HCT116 (cell line): ENCODE results near the gene HOXA1. TPM values are rescaled to one million over a fixed set of nuclear protein-coding genes. Genes with fewer than 3 reads are reported as not detected.
A peak's percentile ranks its signal among the peaks of the same experiment; 100 is the strongest.

Experiments used
- ATAC-seq: fragments of 200-7000 bp; cut with Tn5 transposase; 2 replicates; pipeline ENCODE4 v1.9.1; 2020; ENCODE audit warnings: mild to moderate bottlenecking, moderate library complexity
- BruUV-seq: library from RNA; stranded (reverse); fragments of 400-500 nt; replicated peaks from 2 replicates; lab custom pipeline; 2021; lab: Mats Ljungman, UMichigan
- CTCF ChIA-PET: fragments of 300-600 bp; sonication (Branson Sonifier 250); formaldehyde crosslinking; loops from one replicate; lab custom pipeline; 2021; ENCODE audit warnings: antibody characterized with exemption; lab: Charles Lee
- POLR2A ChIA-PET: fragments of 300-600, 350-600 bp; sonication (Branson Sonifier 250); formaldehyde crosslinking; loops from one replicate; lab custom pipeline; 2021; ENCODE audit warnings: antibody characterized with exemption; lab: Charles Lee
- RAD21 ChIA-PET, 2 experiments: fragments of 300-600 bp; sonication (Branson Sonifier 250); formaldehyde crosslinking; loops; one replicate each; lab custom pipeline; 2023; ENCODE audit warnings: low total read pairs in 2 of 2; ENCODE audit not compliant: uncharacterized antibody in 2 of 2, unreplicated experiment in 2 of 2, low non-redundant PET in 1 of 2; lab: Charles Lee
- DNase-seq: peaks from one replicate; pipeline ENCODE4 v3.0.0-alpha.2; 2010; ENCODE audit warnings: low read depth, low spot score
- H2AFZ ChIP-seq: fragments of 200-600 bp; shearing (Covaris generic), sonication (generic); 2 replicates; pipeline ENCODE4 v1.6.1; 2017; ENCODE audit warnings: low read depth, mixed run types, mixed read lengths, antibody characterized with exemption, low read length; ENCODE audit not compliant: poor library complexity, severe bottlenecking
- H3K27ac ChIP-seq: 2 replicates; pipeline ENCODE4 v1.5.1; 2012; ENCODE audit warnings: low read depth, low read length
- H3K27me3 ChIP-seq: fragments of 200-600 bp; sonication (generic); 2 replicates; pipeline ENCODE4 v1.6.1; 2016; ENCODE audit warnings: mixed run types, low read length, mixed read lengths; ENCODE audit not compliant: insufficient read depth
- H3K36me3 ChIP-seq, 2 experiments: fragments of 200-500 bp in 1 of 2; fragments of 200-600 bp in 1 of 2; sonication (Bioruptor generic) in 1 of 2; sonication (generic) in 1 of 2; 2 replicates each; pipeline versions ENCODE4 v1.5.1 to v1.6.1; 2014 to 2016; ENCODE audit warnings: low read length in 2 of 2, inconsistent platforms in 1 of 2, mixed read lengths in 1 of 2, mixed run types in 1 of 2; ENCODE audit not compliant: insufficient read depth in 2 of 2, control insufficient read depth in 1 of 2
- H3K4me1 ChIP-seq, 2 experiments: fragments of 200-600 bp in 1 of 2; sonication (generic) in 1 of 2; 2 replicates each; pipeline versions ENCODE4 v1.5.1 to v1.6.1; 2012 to 2017; ENCODE audit warnings: low read length in 2 of 2, inconsistent platforms in 1 of 2, mild to moderate bottlenecking in 1 of 2, mixed read lengths in 1 of 2, mixed run types in 1 of 2, moderate library complexity in 1 of 2; ENCODE audit not compliant: insufficient read depth in 2 of 2, control insufficient read depth in 1 of 2
- H3K4me2 ChIP-seq: fragments of 200-600 bp; sonication (generic); 2 replicates; pipeline ENCODE4 v1.6.1; 2017; ENCODE audit warnings: mixed run types, low read length, mixed read lengths
- H3K4me3 ChIP-seq, 2 experiments: fragments of 200-600 bp in 1 of 2; sonication (generic) in 1 of 2; replicated peaks in 1 of 2; 2 replicates each; pipeline ENCODE4 v1.5.1; 2011 to 2016; ENCODE audit warnings: low read length in 2 of 2, control low read depth in 1 of 2, low read depth in 1 of 2, mild to moderate bottlenecking in 1 of 2, mixed read lengths in 1 of 2, mixed run types in 1 of 2
- H3K79me2 ChIP-seq: fragments of 200-600 bp; sonication (generic); 2 replicates; pipeline ENCODE4 v1.6.1; 2017; ENCODE audit warnings: mild to moderate bottlenecking, mixed run types, low read length, moderate library complexity, mixed read lengths; ENCODE audit not compliant: insufficient read depth
- H3K9ac ChIP-seq: fragments of 200-600 bp; sonication (generic); 2 replicates; pipeline ENCODE4 v1.6.1; 2016; ENCODE audit warnings: low read length, mixed read lengths
- H3K9me2 ChIP-seq: fragments of 200-600 bp; sonication (generic), shearing (Covaris generic); 2 replicates; pipeline ENCODE4 v1.6.1; 2017; ENCODE audit warnings: mixed run types, mild to moderate bottlenecking, moderate library complexity; ENCODE audit not compliant: insufficient read depth
- H3K9me3 ChIP-seq, 2 experiments: fragments of 200-500 bp in 1 of 2; fragments of 200-600 bp in 1 of 2; sonication (Bioruptor generic) in 1 of 2; sonication (generic) in 1 of 2; 2 replicates each; pipeline ENCODE4 v1.6.1; 2014 to 2017; ENCODE audit warnings: low read length in 2 of 2, mixed read lengths in 2 of 2, inconsistent platforms in 1 of 2, low read depth in 1 of 2, mild to moderate bottlenecking in 1 of 2, mixed run types in 1 of 2, moderate library complexity in 1 of 2; ENCODE audit not compliant: control insufficient read depth in 1 of 2, insufficient read depth in 1 of 2
- H4K20me1 ChIP-seq: fragments of 200-600 bp; sonication (generic), shearing (Covaris generic); 2 replicates; pipeline ENCODE4 v1.6.1; 2017; ENCODE audit warnings: mixed run types, mild to moderate bottlenecking, moderate library complexity; ENCODE audit not compliant: insufficient read depth
- CEBPB ChIP-seq: IDR thresholded peaks from 2 replicates; pipeline ENCODE4 v1.6.1; 2012; ENCODE audit warnings: low read depth
- CTCF ChIP-seq, 3 experiments: fragments of 200-600 bp in 1 of 3; sonication (generic) in 1 of 3; IDR thresholded peaks in 2 of 3; conservative IDR thresholded peaks in 1 of 3; 2 replicates each; pipeline ENCODE4 v1.5.1; 2012 to 2017; ENCODE audit warnings: low read depth in 2 of 3, low read length in 2 of 3, antibody characterized with exemption in 1 of 3, borderline replicate concordance in 1 of 3, control low read depth in 1 of 3, mild to moderate bottlenecking in 1 of 3, mixed read lengths in 1 of 3, mixed run types in 1 of 3, moderate library complexity in 1 of 3; ENCODE audit not compliant: insufficient read depth in 1 of 3
- ELF1 ChIP-seq: IDR thresholded peaks from 2 replicates; pipeline ENCODE4 v1.6.1; 2012; ENCODE audit warnings: low read depth, borderline replicate concordance
- EZH2 ChIP-seq: fragments of 200-600 bp; sonication (generic); IDR thresholded peaks from 2 replicates; pipeline ENCODE4 v1.6.1; 2017; ENCODE audit warnings: antibody characterized with exemption, mixed run types
- JUND ChIP-seq: IDR thresholded peaks from 2 replicates; pipeline ENCODE4 v1.6.1; 2012
- POLR2AphosphoS5 ChIP-seq: IDR thresholded peaks from 2 replicates; pipeline ENCODE4 v1.6.1; 2011; ENCODE audit warnings: mild to moderate bottlenecking, low read depth, low read length, moderate library complexity
- RAD21 ChIP-seq: IDR thresholded peaks from 2 replicates; pipeline ENCODE4 v1.6.1; 2012; ENCODE audit warnings: low read depth, mild to moderate bottlenecking
- REST ChIP-seq: IDR thresholded peaks from 2 replicates; pipeline ENCODE4 v1.6.1; 2012; ENCODE audit warnings: low read depth
- SP1 ChIP-seq: IDR thresholded peaks from 2 replicates; pipeline ENCODE4 v1.6.1; 2012; ENCODE audit warnings: low read depth
- TCF7L2 ChIP-seq: IDR thresholded peaks from 2 replicates; pipeline ENCODE4 v1.7.0; 2011; ENCODE audit warnings: borderline replicate concordance, inconsistent platforms; ENCODE audit not compliant: insufficient read depth, insufficient read length; ENCODE audit errors: extremely low read depth
- YY1 ChIP-seq: IDR thresholded peaks from 2 replicates; pipeline ENCODE4 v1.6.1; 2011; ENCODE audit warnings: low read length, low read depth, moderate library complexity, mild to moderate bottlenecking; ENCODE audit not compliant: insufficient replicate concordance; ENCODE audit errors: extremely low read depth
- ZFX ChIP-seq: fragments of 450-650 bp; IDR thresholded peaks from 2 replicates; pipeline ENCODE4 v1.6.1; 2017
- intact Hi-C: fragments of 100-400 bp; cut with micrococcal nuclease; formaldehyde crosslinking; loops from 2 replicates; pipeline ENCODE4 v1.10.0; 2022
- total RNA-seq: library from RNA; stranded (reverse); gene quantifications from one replicate; pipeline ENCODE4 v1.2.1, GENCODE V29; 2021; ENCODE audit not compliant: unreplicated experiment
- TF ChIP-seq, protein P1 (sequence below): IDR thresholded peaks from 2 replicates; pipeline ENCODE4 v1.6.1; 2012
- TF ChIP-seq, protein P2 (sequence below): IDR thresholded peaks from 2 replicates; pipeline ENCODE4 v1.6.1; 2012
- TF ChIP-seq, protein P3 (sequence below): IDR thresholded peaks from 2 replicates; pipeline ENCODE4 v1.6.1; 2011; ENCODE audit warnings: mild to moderate bottlenecking, low read length, moderate library complexity; ENCODE audit not compliant: insufficient replicate concordance; ENCODE audit errors: extremely low read depth

Gene HOXA1
- total RNA-seq, 1 experiment from 2014 or later: 2.8 TPM

GRCh38 chr7:27115221-27116026 is 19.6 kb upstream of the HOXA1 start (continued):
- no peak for TF ChIP-seq CTCF (IDR thresholded peaks at IDR 0.05 in 2 of 3, conservative IDR thresholded peaks at IDR 0.05 in 1 of 3; ENCODE audit: borderline replicate concordance in 1 of 3, insufficient read depth in 1 of 3, low read depth in 2 of 3, low read length in 2 of 3)

DNA sequence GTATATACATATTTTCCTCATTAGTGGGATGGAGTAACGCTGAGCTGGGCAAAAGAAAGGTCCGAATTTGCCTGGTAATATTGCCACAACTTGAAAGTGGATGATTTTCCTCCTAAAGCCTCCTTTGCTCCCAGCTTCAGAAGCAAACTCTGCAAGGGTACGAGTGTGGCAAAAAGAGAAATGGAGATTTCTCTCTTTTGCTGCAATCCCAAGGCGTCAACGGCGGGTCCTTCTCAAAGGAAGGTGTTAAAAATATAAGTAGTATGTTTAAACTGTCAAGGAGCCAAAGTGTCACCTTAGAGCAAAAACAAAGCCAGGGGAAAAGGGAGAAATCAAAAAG is 19.1 kb upstream of the HOXA1 start:
- peak overlapping the region; percentile 46 for H3K27ac ChIP-seq
- DNase-seq (no peak), ATAC-seq (peak; percentile 4)
- no TSS peak for BruUV-seq
- intact Hi-C loops: loop anchor here (1.0 to 2.0 kb wide), 2 partner anchors 16 to 19 kb away; partner anchors contain the start of gene HOXA4
- peaks cover 20% of the 10 kb centered on the region for H3K79me2 ChIP-seq
- ChIA-PET RAD21 (interaction anchor here (0.6 to 1.5 kb wide), 5 partner anchors 18 to 259 kb away, joined by 3 to 4 read pairs (median 3); partner anchors contain the start of gene HOXA1 (in 1 of the 2)), POLR2A (interaction anchor here (0.9 to 2.4 kb wide), 6 partner anchors 10 to 250 kb away, joined by 3 to 8 read pairs (median 4); partner anchors contain the start of genes HOXA1, HOXA4 and SKAP2), CTCF (interaction anchor here (1.1 kb wide), 1 partner anchor 36 kb away, joined by 3 read pairs; no protein-coding TSS in a partner anchor)
- peaks cover 62 to 77% of the 10 kb centered on the region in 2 experiments for H3K4me1 ChIP-seq
- no peak overlapping the region for H2AFZ ChIP-seq
- H3K27me3 ChIP-seq: peaks cover 10% of the 10 kb centered on the region; the same call in 1 of the 2 replicates
- H3K9me3 ChIP-seq: no peaks in the 10 kb centered on the region
- peak overlapping the region; percentile 47 to 60 for H3K4me3 ChIP-seq
- no peaks in the 10 kb centered on the region for H4K20me1 ChIP-seq
- peak overlapping the region; percentile 92 for H3K4me2 ChIP-seq
- H3K9me2 ChIP-seq: no peaks in the 10 kb centered on the region
- no peaks in the 10 kb centered on the region for H3K36me3 ChIP-seq
- peak overlapping the region; percentile 72 for H3K9ac ChIP-seq
- TF ChIP-seq JUND: no peak
- no peak for TF ChIP-seq SP1
- TF ChIP-seq TCF7L2: no peak
- no peak for TF ChIP-seq ELF1
- TF ChIP-seq CEBPB: no peak
- TF ChIP-seq REST: no peak
- TF ChIP-seq RAD21: no peak
- TF ChIP-seq, protein P1, sequence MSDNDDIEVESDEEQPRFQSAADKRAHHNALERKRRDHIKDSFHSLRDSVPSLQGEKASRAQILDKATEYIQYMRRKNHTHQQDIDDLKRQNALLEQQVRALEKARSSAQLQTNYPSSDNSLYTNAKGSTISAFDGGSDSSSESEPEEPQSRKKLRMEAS: no peak
- no peak for TF ChIP-seq ZFX
- no peak for TF ChIP-seq YY1
- TF ChIP-seq POLR2AphosphoS5: no peak
- TF ChIP-seq, protein P2, sequence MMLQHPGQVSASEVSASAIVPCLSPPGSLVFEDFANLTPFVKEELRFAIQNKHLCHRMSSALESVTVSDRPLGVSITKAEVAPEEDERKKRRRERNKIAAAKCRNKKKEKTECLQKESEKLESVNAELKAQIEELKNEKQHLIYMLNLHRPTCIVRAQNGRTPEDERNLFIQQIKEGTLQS: no peak
- TF ChIP-seq, protein P3, sequence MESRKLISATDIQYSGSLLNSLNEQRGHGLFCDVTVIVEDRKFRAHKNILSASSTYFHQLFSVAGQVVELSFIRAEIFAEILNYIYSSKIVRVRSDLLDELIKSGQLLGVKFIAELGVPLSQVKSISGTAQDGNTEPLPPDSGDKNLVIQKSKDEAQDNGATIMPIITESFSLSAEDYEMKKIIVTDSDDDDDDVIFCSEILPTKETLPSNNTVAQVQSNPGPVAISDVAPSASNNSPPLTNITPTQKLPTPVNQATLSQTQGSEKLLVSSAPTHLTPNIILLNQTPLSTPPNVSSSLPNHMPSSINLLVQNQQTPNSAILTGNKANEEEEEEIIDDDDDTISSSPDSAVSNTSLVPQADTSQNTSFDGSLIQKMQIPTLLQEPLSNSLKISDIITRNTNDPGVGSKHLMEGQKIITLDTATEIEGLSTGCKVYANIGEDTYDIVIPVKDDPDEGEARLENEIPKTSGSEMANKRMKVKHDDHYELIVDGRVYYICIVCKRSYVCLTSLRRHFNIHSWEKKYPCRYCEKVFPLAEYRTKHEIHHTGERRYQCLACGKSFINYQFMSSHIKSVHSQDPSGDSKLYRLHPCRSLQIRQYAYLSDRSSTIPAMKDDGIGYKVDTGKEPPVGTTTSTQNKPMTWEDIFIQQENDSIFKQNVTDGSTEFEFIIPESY: no peak
- TF ChIP-seq EZH2: no peak
